ENCODE data around the gene HCRTR1.
A peak's percentile ranks its signal among the peaks of the same experiment; 100 is the strongest.
"Not testable (repeated sequence)": the region's sequence is repeated elsewhere in the genome, so short reads cannot be mapped to it uniquely, and the experiment has no call there.

The HCRTR1 gene

DNA sequence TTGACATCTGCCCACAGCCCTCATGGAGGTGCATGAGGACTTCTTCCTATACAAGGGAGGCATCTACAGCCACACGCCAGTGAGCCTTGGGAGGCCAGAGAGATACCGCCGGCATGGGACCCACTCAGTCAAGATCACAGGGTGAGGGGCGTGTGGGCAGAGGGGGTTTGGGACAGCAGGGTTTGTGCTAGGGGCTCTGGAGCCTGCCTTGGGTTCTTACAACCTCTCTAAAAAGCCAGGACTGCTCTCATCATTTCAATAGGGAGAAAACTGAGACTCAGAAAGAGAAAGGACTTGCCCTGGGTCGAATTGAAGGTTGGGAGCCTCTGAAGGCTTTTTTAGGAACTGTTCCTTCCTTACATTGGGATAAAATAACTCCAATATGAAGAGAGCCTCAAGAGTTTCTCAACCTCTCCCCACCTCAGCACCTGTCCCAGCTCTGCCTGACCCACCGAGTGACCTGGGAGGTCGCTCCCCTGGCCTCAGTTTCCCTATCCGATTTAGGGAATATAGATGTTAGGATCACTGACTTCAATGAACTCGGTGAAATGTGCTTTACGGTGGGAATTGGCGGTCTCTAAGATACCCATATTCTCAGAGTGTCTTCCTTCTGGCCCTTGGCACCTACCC lies 31.6 kb upstream of the HCRTR1 start:
- DNase-seq (ENCODE audit: insufficient read length, low spot score) (no peak), FAIRE-seq (no peak)
- no peak for TF ChIP-seq POLR2A (IDR thresholded peaks at IDR 0.05; ENCODE audit: low read depth, low read length)

GRCh38 chr1:31586376-31587327 lies 30.8 kb upstream of the HCRTR1 start:
- FAIRE-seq (no peak), DNase-seq (ENCODE audit: insufficient read length, low spot score) (no peak)
- no peak for TF ChIP-seq POLR2A (IDR thresholded peaks at IDR 0.05; ENCODE audit: low read depth, low read length)

DNA sequence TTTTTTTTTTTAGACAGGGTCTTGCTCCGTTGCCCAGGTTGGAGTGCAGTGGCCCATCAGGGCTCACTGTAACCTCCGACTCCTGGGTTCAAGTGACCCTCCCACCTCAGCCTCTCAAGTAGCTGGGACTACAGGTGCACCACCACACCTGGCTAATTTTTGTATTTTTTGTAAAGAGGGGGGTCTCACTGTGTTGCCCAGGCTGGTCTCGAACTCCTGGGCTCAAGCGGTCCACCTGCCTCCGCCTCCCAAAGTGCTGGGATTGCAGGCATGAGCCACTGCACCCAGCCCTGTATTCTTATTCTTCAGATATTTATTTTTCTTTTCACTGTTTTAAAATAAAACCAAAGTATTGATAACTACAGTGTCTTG lies 30.2 kb upstream of the HCRTR1 start:
- FAIRE-seq; DNase-seq (ENCODE audit: insufficient read length, low spot score): not testable (repeated sequence)

GRCh38 chr1:31587720-31588423 lies 29.6 kb upstream of the HCRTR1 start:
- DNase-seq (ENCODE audit: insufficient read length, low spot score) (peak; percentile 86), FAIRE-seq (no peak)
- TF ChIP-seq POLR2A (IDR thresholded peaks at IDR 0.05; ENCODE audit: low read depth, low read length): no peak

- FAIRE-seq (no peak), DNase-seq (ENCODE audit: insufficient read length, low spot score) (no peak)
- TF ChIP-seq POLR2A (IDR thresholded peaks at IDR 0.05; ENCODE audit: low read depth, low read length): no peak
Measured at GRCh38 chr1:31588751-31589515, 28.6 kb upstream of the HCRTR1 start.

GRCh38 chr1:31591425-31592093 lies 25.9 kb upstream of the HCRTR1 start:
- no peak for TF ChIP-seq POLR2A (IDR thresholded peaks at IDR 0.05; ENCODE audit: low read depth, low read length)
- peak; percentile 60 for FAIRE-seq
- DNase-seq (ENCODE audit: insufficient read length, low spot score): peak; percentile 90

DNA sequence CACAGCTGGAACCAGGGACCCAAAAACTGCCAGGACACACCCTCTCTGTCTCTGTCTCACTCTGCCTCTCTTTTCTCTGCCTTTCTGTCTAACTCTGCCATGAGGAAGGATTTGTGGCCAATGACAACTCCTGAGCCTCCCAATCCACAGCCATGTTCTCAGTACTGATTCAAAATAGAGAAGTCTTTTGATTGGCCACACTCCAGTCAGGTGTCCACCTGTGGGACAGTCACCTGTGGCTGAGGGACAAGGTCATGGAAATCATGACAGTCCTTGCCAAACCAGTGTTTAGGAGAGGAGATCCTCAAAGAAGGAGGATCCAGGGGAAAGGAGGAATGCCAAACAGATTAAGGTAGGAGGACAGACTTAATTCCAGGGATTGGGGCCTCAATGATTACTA lies 25.4 kb upstream of the HCRTR1 start:
- TF ChIP-seq POLR2A (IDR thresholded peaks at IDR 0.05; ENCODE audit: low read depth, low read length): no peak
- FAIRE-seq (no peak), DNase-seq (ENCODE audit: insufficient read length, low spot score) (no peak)

- no peak for TF ChIP-seq POLR2A (IDR thresholded peaks at IDR 0.05; ENCODE audit: low read depth, low read length)
- no peak for FAIRE-seq
Measured at GRCh38 chr1:31593136-31593665, 24.3 kb upstream of the HCRTR1 start.

GRCh38 chr1:31593770-31594632 lies 23.5 kb upstream of the HCRTR1 start:
- no peak for TF ChIP-seq POLR2A (IDR thresholded peaks at IDR 0.05; ENCODE audit: low read depth, low read length)
- FAIRE-seq (peak; percentile 72), DNase-seq (ENCODE audit: insufficient read length, low spot score) (peak; percentile 68)

More at GRCh38 chr1:31593136-31593665, 24.3 kb upstream of the HCRTR1 start:
- DNase-seq (ENCODE audit: insufficient read length, low spot score): no peak

- no peak for TF ChIP-seq POLR2A (IDR thresholded peaks at IDR 0.05; ENCODE audit: low read depth, low read length)
- DNase-seq (ENCODE audit: insufficient read length, low spot score): no peak
- FAIRE-seq: no peak
Measured at GRCh38 chr1:31595836-31596736, 21.4 kb upstream of the HCRTR1 start.

DNA sequence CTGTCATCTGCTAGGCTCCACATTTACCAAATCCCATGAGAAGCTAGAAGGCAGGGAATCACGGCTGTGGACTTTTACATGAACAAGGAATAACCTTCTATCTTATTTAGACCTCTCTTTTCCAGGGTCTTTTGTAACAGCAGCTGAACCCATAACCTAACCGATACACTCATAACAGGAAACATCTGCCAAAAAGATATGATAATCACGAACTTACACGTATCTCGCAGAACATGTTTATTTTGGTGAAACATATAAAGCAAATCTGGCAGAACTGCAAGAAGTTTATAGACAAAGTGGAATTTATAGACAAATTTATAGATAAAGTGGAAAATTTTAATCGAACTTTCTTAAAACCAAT lies 20.8 kb upstream of the HCRTR1 start:
- DNase-seq (ENCODE audit: insufficient read length, low spot score): no peak
- no peak for FAIRE-seq
- no peak for TF ChIP-seq POLR2A (IDR thresholded peaks at IDR 0.05; ENCODE audit: low read depth, low read length)
